ENCODE data around the gene MUC16.

DNA sequence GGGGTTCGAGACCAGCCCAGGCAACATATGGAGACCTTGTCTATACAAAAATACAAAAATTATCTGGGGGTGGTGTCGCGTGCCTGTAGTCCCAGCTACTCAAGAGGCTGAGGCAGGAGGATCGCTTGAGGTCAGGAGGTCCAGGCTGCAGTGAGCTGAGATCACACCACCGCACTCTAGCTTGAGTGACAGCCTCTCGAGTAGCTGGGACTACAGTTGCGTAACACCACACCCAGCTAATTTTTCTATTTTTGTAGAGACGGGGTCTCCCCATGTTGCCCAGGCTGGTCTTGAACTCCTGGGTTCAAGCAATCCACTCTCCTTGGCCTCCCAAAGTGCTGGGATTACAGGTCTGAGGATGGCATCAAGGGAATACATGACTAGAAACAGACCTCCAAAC is 30.8 kb upstream of the MUC16 start:
- TF ChIP-seq SMC3 (conservative IDR thresholded peaks at IDR 0.05; ENCODE audit: poor library complexity) = no peak
- TF ChIP-seq MXI1 (conservative IDR thresholded peaks at IDR 0.05; ENCODE audit: poor library complexity, severe bottlenecking) = no peak
- no peak for TF ChIP-seq POLR2AphosphoS5 (IDR thresholded peaks at IDR 0.05)
- TF ChIP-seq, protein P1, sequence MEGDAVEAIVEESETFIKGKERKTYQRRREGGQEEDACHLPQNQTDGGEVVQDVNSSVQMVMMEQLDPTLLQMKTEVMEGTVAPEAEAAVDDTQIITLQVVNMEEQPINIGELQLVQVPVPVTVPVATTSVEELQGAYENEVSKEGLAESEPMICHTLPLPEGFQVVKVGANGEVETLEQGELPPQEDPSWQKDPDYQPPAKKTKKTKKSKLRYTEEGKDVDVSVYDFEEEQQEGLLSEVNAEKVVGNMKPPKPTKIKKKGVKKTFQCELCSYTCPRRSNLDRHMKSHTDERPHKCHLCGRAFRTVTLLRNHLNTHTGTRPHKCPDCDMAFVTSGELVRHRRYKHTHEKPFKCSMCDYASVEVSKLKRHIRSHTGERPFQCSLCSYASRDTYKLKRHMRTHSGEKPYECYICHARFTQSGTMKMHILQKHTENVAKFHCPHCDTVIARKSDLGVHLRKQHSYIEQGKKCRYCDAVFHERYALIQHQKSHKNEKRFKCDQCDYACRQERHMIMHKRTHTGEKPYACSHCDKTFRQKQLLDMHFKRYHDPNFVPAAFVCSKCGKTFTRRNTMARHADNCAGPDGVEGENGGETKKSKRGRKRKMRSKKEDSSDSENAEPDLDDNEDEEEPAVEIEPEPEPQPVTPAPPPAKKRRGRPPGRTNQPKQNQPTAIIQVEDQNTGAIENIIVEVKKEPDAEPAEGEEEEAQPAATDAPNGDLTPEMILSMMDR (IDR thresholded peaks at IDR 0.05; ENCODE audit: poor library complexity, severe bottlenecking) = no peak
- no peak for TF ChIP-seq EZH2 (IDR thresholded peaks at IDR 0.05; ENCODE audit: borderline replicate concordance, insufficient read depth, low read length, poor library complexity, severe bottlenecking)
- TF ChIP-seq TAF1 (IDR thresholded peaks at IDR 0.05; ENCODE audit: low read depth) = no peak

Measured in neural cell (in vitro differentiated cells).